ENCODE results near the gene CTIF.

- TF ChIP-seq CTCF (IDR thresholded peaks at IDR 0.05) (no peak), POLR2AphosphoS5 (IDR thresholded peaks at IDR 0.05) (no peak), POLR2A (IDR thresholded peaks at IDR 0.05) (no peak), EP300 (IDR thresholded peaks at IDR 0.05) (no peak)
Measured at GRCh38 chr18:48592540-48593171, 53.8 kb downstream of the CTIF start.
